Kasumi-1 (cell line): Measurements from ENCODE around the gene MPC1.
"Not testable (repeated sequence)": the region's sequence is repeated elsewhere in the genome, so short reads cannot be mapped to it uniquely, and the experiment has no call there.

ENCODE experiments used
- DNase-seq, 2 experiments: peaks; one replicate each; lab custom pipeline; 2025; lab: John Stamatoyannopoulos, UW

The MPC1 gene

GRCh38 chr6:166381381-166381732 lies 1.4 kb downstream of the MPC1 start:
- DNase-seq, result no peak

GRCh38 chr6:166379800-166380199 lies 2.9 kb downstream of the MPC1 start:
- no peak for DNase-seq

GRCh38 chr6:166379103-166379586 lies 3.6 kb downstream of the MPC1 start:
- no peak for DNase-seq

- DNase-seq, result no peak
Observed at GRCh38 chr6:166377721-166378120, 5.0 kb downstream of the MPC1 start.

- no peak for DNase-seq
Observed at GRCh38 chr6:166375013-166375412, 7.7 kb downstream of the MPC1 start.

GRCh38 chr6:166370489-166370888 lies 12.3 kb downstream of the MPC1 start:
- no peak for DNase-seq

GRCh38 chr6:166369782-166370181 lies 13.0 kb downstream of the MPC1 start:
- DNase-seq, result no peak

GRCh38 chr6:166366921-166367320 lies 15.8 kb downstream of the MPC1 start:
- no peak for DNase-seq

GRCh38 chr6:166365806-166366205 lies 16.9 kb downstream of the MPC1 start:
- DNase-seq, result no peak

GRCh38 chr6:166365221-166365620 lies 17.5 kb downstream of the MPC1 start:
- no peak for DNase-seq

GRCh38 chr6:166364456-166364855 lies 18.3 kb downstream of the MPC1 start:
- DNase-seq, result no peak

GRCh38 chr6:166362427-166362826 lies 20.3 kb downstream of the MPC1 start:
- DNase-seq, result not testable (repeated sequence)

- DNase-seq, result no peak
Observed at GRCh38 chr6:166361077-166361429, 21.7 kb downstream of the MPC1 start.

GRCh38 chr6:166360243-166361076 lies 22.3 kb downstream of the MPC1 start:
- no peak for DNase-seq

- no peak for DNase-seq
Observed at GRCh38 chr6:166355552-166355951, 27.2 kb downstream of the MPC1 start.

GRCh38 chr6:166354965-166355364 lies 27.8 kb downstream of the MPC1 start:
- no peak for DNase-seq

GRCh38 chr6:166354143-166354542 lies 28.6 kb downstream of the MPC1 start:
- no peak for DNase-seq

GRCh38 chr6:166353507-166353906 lies 29.2 kb downstream of the MPC1 start:
- DNase-seq, result no peak

GRCh38 chr6:166352923-166353322 lies 29.8 kb downstream of the MPC1 start:
- DNase-seq, result no peak

GRCh38 chr6:166351715-166352285 lies 30.9 kb downstream of the MPC1 start:
- DNase-seq, result peak; percentile 67 to 75

- no peak for DNase-seq
Observed at GRCh38 chr6:166348305-166348949, 34.3 kb downstream of the MPC1 start.

GRCh38 chr6:166346965-166347364 lies 35.8 kb downstream of the MPC1 start:
- DNase-seq, result no peak

GRCh38 chr6:166346449-166346848 lies 36.3 kb downstream of the MPC1 start:
- no peak for DNase-seq
